Nephron (organoid): ENCODE results near the gene KCTD19.

Experiments used
- H3K27ac Mint-ChIP-seq, 3 experiments: 2 replicates each; pipeline ENCODE4 v1.8.0; 2020; ENCODE audit warnings: mixed read lengths in 3 of 3, mild to moderate bottlenecking in 2 of 3, moderate library complexity in 1 of 3
- H3K27me3 Mint-ChIP-seq: 2 replicates; pipeline ENCODE4 v1.8.0; 2021; ENCODE audit warnings: low read depth, mild to moderate bottlenecking, moderate library complexity, mixed read lengths
- H3K36me3 Mint-ChIP-seq: 2 replicates; pipeline ENCODE4 v1.8.0; 2020; ENCODE audit warnings: low read depth, mixed read lengths
- H3K4me1 Mint-ChIP-seq: 2 replicates; pipeline ENCODE4 v1.8.0; 2020; ENCODE audit warnings: mixed read lengths
- H3K4me3 Mint-ChIP-seq, 3 experiments: 2 replicates each; pipeline ENCODE4 v1.8.0; 2020; ENCODE audit warnings: mild to moderate bottlenecking in 3 of 3, mixed read lengths in 3 of 3, moderate library complexity in 2 of 3
- H3K9me3 Mint-ChIP-seq: 2 replicates; pipeline ENCODE4 v1.8.0; 2020; ENCODE audit warnings: mixed read lengths
- TF ChIP-seq, protein P1 (sequence below), 3 experiments: fragments of 200-600 bp; sonication (generic); IDR thresholded peaks; one replicate each; pipeline ENCODE4 v1.5.0; 2021; ENCODE audit warnings: antibody characterized with exemption in 3 of 3; ENCODE audit not compliant: unreplicated experiment in 3 of 3

The KCTD19 gene

GRCh38 chr16:67243481-67243880, 83.1 kb downstream of the KCTD19 start:
- H3K4me3 Mint-ChIP-seq: peak overlapping the region in 2 of 3 experiments; percentile 26 to 37
- no peaks in the 10 kb centered on the region for H3K36me3 Mint-ChIP-seq
- H3K4me1 Mint-ChIP-seq: peaks cover 17% of the 10 kb centered on the region
- H3K27me3 Mint-ChIP-seq: peaks cover 10% of the 10 kb centered on the region
- TF ChIP-seq, protein P1, sequence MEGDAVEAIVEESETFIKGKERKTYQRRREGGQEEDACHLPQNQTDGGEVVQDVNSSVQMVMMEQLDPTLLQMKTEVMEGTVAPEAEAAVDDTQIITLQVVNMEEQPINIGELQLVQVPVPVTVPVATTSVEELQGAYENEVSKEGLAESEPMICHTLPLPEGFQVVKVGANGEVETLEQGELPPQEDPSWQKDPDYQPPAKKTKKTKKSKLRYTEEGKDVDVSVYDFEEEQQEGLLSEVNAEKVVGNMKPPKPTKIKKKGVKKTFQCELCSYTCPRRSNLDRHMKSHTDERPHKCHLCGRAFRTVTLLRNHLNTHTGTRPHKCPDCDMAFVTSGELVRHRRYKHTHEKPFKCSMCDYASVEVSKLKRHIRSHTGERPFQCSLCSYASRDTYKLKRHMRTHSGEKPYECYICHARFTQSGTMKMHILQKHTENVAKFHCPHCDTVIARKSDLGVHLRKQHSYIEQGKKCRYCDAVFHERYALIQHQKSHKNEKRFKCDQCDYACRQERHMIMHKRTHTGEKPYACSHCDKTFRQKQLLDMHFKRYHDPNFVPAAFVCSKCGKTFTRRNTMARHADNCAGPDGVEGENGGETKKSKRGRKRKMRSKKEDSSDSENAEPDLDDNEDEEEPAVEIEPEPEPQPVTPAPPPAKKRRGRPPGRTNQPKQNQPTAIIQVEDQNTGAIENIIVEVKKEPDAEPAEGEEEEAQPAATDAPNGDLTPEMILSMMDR (IDR thresholded peaks at IDR 0.05; ENCODE audit: unreplicated experiment in 3 of 3): no peak
- H3K27ac Mint-ChIP-seq: no peak overlapping the region
- H3K9me3 Mint-ChIP-seq: no peaks in the 10 kb centered on the region

DNA sequence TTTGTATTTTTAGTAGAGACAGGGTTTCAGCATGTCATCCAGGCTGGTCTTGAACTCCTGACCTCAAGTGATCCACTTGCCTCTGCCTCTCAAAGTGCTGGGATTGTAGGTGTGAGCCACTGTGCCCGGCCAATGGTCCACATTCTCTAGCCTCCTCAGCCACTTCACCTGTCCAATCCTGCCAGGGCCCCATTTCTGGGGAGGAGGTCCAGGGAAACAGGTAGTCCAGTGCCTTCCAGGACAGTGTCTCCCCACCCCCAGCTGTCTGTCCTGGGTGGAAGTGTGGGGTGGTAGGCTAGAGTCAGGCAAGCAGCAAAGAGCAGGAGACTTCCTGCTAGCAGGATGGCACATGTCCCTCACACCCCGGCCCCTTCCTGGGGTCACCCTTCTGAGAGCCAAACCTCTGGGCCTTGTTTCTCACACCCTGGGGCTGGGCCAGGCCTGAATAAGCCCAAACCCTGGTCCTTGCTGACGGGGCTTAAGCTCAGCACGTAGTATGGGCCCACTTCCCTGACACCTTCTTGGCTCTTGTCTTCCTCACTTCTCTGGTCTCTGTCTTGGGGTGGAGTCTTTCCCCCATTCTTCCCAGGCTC, 84.3 kb downstream of the KCTD19 start:
- H3K36me3 Mint-ChIP-seq: peaks cover 4% of the 10 kb centered on the region
- H3K27me3 Mint-ChIP-seq: no peaks in the 10 kb centered on the region
- no peaks in the 10 kb centered on the region for H3K9me3 Mint-ChIP-seq
- no peak overlapping the region for H3K27ac Mint-ChIP-seq
- no peak overlapping the region for H3K4me3 Mint-ChIP-seq
- peaks cover 7% of the 10 kb centered on the region for H3K4me1 Mint-ChIP-seq
- TF ChIP-seq, protein P1 (IDR thresholded peaks at IDR 0.05; ENCODE audit: unreplicated experiment in 3 of 3): no peak

- TF ChIP-seq, protein P1 (IDR thresholded peaks at IDR 0.05; ENCODE audit: unreplicated experiment in 3 of 3): no peak
- peaks cover 7% of the 10 kb centered on the region for H3K4me1 Mint-ChIP-seq
- no peaks in the 10 kb centered on the region for H3K9me3 Mint-ChIP-seq
- H3K27me3 Mint-ChIP-seq: no peaks in the 10 kb centered on the region
- H3K4me3 Mint-ChIP-seq: no peak overlapping the region
- peaks cover 8% of the 10 kb centered on the region for H3K36me3 Mint-ChIP-seq
- no peak overlapping the region for H3K27ac Mint-ChIP-seq
Observed at GRCh38 chr16:67241008-67241900, 85.3 kb downstream of the KCTD19 start.

GRCh38 chr16:67240506-67240905, 86.0 kb downstream of the KCTD19 start:
- H3K27ac Mint-ChIP-seq: no peak overlapping the region
- H3K36me3 Mint-ChIP-seq: peaks cover 12% of the 10 kb centered on the region
- peaks cover 7% of the 10 kb centered on the region for H3K4me1 Mint-ChIP-seq
- TF ChIP-seq, protein P1 (IDR thresholded peaks at IDR 0.05; ENCODE audit: unreplicated experiment in 3 of 3): no peak
- no peaks in the 10 kb centered on the region for H3K27me3 Mint-ChIP-seq
- no peaks in the 10 kb centered on the region for H3K9me3 Mint-ChIP-seq
- no peak overlapping the region for H3K4me3 Mint-ChIP-seq
